Measurements from ENCODE around the gene GIMAP1.

The GIMAP1 gene

GRCh38 chr7:150748376-150748775, 32.0 kb downstream of the GIMAP1 start:
- DNase-seq (ENCODE audit: low read depth, low spot score), result no peak

GRCh38 chr7:150751702-150752101, 35.3 kb downstream of the GIMAP1 start:
- no peak for DNase-seq (ENCODE audit: low read depth, low spot score)

GRCh38 chr7:150753239-150753638, 36.8 kb downstream of the GIMAP1 start:
- DNase-seq (ENCODE audit: low read depth, low spot score), result no peak

- DNase-seq (ENCODE audit: low read depth, low spot score), result no peak
These were observed 37.6 kb downstream of the GIMAP1 start for GRCh38 chr7:150753826-150754603.

- DNase-seq (ENCODE audit: low read depth, low spot score), result no peak
These were observed 38.5 kb downstream of the GIMAP1 start for GRCh38 chr7:150754951-150755350.

GRCh38 chr7:150755473-150756099, 39.2 kb downstream of the GIMAP1 start:
- no peak for DNase-seq (ENCODE audit: low read depth, low spot score)

GRCh38 chr7:150756166-150756565, 39.8 kb downstream of the GIMAP1 start:
- DNase-seq (ENCODE audit: low read depth, low spot score), result no peak

- no peak for DNase-seq (ENCODE audit: low read depth, low spot score)
These were observed 40.4 kb downstream of the GIMAP1 start for GRCh38 chr7:150756858-150757257.

- DNase-seq (ENCODE audit: low read depth, low spot score), result no peak
These were observed 43.1 kb downstream of the GIMAP1 start for GRCh38 chr7:150759479-150759878.

GRCh38 chr7:150766334-150766709, 49.9 kb downstream of the GIMAP1 start:
- DNase-seq (ENCODE audit: low read depth, low spot score), result no peak

GRCh38 chr7:150769768-150770167, 53.4 kb downstream of the GIMAP1 start:
- DNase-seq (ENCODE audit: low read depth, low spot score), result no peak

Data from smooth muscle cell of the brain vasculature (primary cell).